HG03521 (cell line): ENCODE data around the gene LCN1.
"Not testable (repeated sequence)": the region's sequence is repeated elsewhere in the genome, so short reads cannot be mapped to it uniquely, and the experiment has no call there.

Experiments used
- ATAC-seq: cut with Tn5 transposase; IDR thresholded peaks from one replicate; pipeline ENCODE4 v1.9.1; 2021; ENCODE audit warnings: mild to moderate bottlenecking, moderate library complexity; ENCODE audit not compliant: unreplicated experiment

LCN1 gene

DNA sequence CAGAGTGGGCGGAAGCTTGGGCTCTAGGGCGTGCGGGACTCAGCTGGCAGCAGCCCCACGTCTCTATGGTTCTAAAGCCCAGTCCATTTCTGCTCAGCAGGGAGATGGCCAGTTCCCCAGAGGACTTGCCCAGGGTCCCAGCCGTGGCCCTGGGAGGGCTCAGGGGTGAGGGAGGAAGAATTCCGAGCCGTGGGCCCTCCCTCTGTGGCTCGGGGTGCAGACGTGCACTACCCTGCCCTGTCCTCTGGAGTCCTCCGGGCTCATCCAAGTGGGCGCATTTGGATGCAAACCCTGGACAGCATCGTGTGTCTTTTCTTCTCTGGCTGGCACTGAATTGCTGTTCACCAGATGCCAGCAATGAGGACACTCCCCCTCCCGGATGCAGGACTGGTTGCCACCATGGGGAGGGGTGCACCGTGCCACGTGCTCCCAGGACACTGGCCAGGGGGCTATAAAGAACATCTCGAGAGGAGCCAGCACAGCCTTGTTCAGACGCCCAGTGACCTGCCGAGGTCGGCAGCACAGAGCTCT, 24.5 kb downstream of the LCN1 start, which contains the start of gene OBP2A:
TSS of gene OBP2A (plus strand) at position 481 of the 531 bp plus-strand sequence. CDS start 55 bp downstream, outside the sequence.
- not testable (repeated sequence) for ATAC-seq

DNA sequence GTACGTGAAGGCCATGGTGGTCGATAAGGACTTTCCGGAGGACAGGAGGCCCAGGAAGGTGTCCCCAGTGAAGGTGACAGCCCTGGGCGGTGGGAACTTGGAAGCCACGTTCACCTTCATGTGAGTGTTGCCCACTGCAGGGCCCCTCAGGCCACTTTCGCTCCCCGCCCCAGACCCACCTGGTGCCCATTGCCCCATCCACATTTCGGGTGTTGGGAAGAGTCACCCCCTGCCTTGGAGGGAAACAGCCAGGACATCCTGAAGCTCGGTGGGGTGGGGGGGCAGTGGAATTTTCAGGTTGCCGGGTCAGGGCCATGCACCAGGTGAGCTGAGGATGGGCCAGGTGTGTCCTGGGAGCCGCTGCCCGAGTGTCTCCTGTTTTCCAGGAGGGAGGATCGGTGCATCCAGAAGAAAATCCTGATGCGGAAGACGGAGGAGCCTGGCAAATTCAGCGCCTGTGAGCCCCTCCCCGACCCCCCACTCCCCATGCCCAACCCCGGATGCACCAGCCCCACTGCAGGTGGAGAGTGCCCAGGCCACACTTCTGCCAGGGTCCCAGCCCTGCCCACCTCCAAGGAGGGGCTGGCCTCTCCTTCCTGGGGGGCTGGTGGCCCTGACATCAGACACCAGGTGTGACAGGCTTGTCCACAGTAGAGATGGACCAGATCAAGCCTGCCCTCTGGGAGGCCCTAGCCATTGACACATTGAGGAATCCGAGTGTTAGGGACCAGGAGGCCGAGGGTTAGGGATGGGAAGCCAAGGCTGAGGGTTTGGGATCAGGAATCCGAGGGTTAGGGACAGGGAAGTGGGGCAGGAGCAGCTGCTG, 25.8 kb downstream of the LCN1 start:
- not testable (repeated sequence) for ATAC-seq

DNA sequence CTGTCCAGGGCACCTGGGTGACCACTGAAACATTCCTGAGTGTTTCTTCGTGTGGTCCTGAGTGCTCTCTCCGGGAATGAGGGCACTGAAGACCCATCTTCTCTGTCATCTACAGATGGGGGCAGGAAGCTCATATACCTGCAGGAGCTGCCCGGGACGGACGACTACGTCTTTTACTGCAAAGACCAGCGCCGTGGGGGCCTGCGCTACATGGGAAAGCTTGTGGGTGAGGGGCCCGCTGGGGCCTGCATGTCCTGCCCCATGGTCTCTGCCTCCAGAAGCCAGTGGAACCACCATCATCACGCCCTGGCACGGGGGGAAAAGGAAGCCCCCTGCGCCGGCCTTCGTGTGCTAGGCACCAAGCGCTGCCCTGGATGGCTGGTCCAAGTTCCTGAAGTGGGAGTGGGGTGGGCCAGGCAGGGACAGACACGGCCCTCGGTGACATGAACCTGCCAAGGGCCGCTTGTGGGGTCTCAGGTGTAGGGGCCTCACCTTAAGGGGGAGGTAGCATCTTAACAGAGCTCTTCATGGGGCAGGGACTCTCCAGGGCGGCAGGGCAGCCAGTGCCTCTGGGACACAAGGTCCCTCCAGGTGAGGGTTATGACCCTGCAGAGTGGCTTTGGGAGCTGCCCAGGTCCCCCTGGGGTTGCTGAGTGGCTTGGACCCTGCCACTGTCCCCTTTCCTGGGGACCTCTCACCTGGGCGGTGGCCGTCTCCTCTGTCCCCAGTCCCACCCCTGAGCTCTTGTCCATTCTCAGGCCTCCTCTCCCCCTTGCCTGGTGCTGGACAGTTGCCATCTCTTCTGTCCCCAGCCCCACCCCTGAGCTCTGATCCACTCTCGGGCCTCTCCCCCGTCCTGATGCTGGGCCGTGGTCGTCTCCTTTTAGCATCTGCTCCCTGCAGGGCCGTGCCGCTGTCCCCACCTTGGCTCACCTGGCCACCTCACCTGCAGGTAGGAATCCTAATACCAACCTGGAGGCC, 26.8 kb downstream of the LCN1 start:
- ATAC-seq: no peak

DNA sequence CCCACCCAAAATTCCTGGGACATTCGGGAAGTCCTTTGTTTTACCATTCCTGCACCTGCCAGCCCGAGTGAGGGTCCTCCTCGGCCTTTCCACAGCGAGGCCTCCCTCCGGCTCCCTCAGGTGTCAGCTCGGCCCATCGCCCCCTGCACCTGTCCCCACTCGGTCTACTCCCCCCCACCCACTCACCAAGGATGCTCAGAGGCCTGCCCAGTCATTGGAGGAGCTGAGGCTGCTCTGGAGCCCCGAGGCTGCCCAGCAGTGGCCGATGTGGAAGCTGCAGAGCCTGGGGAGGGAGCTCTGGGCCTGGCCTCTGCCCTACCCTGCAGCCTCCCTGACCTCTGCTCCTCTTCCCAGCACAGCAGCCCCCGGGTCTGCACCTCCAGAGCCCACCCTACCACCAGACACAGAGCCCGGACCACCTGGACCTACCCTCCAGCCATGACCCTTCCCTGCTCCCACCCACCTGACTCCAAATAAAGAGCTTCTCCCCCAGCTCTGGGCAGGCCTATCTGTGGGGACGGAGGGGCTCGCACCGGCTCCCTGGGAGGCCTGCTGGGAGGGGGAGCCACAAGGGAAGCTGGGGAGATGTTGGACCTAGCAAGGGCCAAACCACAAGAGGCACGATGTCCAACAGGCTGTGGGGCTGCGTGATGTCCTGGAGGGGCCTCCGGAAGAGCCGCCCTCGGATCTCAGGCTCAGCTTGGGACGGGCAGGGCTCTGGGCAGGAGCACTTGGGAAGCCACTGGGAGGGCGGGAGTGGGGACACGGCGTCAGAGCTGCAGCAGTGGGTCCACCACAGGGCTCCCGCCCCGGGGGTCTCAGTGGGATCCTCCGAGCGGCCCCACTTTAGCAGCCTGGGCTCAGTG, 28.5 kb downstream of the LCN1 start:
- not testable (repeated sequence) for ATAC-seq

DNA sequence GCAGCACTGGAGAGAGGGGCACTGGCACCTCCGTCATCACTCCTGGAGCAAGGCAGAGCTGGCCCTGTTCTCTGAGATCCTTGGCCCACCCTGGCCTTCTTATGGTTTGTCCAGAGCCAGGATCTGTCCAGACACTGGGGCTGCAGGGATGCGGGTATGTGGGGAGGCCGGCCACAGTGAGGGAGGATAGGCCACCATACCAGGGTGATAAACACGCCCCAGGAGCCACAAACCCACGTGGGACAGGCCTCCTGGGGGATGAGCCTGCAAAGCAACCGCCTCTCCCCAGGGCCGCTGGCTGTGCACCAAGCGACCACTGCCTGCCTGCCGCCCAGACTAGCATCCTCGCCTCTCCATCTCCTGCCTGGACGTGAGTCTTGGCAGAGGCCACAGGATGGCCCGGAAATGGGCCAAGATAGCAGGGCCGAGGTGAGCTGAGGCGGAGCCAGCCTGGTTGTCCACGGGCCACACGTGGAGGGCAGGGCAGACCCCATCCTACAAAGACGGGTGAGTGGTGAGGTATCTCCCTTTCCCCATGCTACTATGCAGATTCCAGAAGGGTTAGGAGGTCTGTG, 29.2 kb downstream of the LCN1 start:
- ATAC-seq: no peak

DNA sequence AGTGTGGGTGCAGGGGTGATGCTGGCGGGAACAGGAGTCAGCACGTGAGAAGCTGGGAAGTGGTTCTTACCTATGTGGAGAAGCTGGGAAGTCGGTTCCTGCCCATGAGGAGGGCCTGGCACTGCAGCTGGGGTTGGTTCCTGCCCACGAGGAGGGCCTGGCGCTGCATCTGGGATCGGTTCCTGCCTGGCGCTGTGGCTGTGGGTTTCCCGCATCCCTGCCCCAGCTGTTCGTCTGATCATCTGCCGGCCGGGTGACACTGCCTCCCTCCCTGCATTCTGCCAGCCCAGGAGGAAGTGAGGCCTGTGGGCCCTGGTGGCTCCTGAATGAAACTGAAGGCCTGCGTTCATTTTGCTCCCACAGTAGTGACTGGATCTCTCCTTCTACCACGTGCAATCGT, 29.8 kb downstream of the LCN1 start:
- no peak for ATAC-seq

DNA sequence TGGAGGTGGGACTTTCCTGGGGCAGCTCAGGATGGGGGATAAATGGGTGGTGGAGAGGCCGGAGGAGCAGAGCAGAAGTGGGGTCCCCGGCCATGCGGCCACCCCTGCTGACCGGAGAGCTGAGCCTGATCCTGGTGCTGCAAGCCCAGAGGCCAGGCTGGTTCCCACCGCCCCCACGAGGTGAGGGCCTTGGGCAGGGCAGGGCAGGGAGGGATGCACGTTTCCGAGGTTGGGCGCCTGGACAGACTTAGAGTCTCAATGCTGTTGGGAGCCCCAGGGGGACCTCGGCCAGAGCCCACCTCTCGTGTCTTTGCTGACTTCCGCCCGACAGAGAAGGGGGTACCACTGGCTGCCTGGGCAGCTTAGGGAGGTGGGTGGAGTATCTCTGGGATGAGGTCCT, 30.2 kb downstream of the LCN1 start:
- no peak for ATAC-seq

DNA sequence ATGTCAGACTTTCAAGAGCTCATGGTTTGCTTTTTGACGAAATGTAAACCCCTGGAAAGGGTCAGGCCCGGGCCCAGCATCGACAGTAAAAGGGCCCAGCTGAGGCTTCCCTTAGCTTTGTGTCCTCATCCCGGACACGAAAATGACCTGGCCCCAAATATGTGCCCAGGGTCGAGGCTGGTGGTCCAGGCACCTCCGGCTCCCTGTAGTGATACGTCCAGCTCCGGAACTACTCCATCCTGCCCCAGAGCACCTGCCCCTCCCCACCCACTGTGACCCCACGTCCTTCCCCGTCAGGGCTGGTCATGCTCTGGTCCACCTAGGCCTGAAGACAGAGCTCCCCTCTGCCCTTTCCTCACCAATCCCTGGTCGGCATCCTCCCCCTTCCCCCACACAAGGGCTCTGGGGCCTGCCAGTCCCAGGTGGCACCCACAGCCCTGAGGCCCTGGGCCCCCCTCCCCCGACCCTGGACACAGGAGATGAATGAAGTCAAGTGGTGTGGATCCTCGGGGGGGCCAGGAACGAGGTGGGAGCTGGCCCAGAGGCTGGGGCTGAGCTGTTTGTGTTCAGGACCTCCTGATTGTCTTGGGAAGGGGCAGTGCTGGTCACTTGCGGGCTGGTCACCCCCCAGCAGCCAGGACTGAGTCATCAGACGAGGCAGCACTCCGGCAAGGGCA, 30.9 kb downstream of the LCN1 start:
- ATAC-seq: no peak

DNA sequence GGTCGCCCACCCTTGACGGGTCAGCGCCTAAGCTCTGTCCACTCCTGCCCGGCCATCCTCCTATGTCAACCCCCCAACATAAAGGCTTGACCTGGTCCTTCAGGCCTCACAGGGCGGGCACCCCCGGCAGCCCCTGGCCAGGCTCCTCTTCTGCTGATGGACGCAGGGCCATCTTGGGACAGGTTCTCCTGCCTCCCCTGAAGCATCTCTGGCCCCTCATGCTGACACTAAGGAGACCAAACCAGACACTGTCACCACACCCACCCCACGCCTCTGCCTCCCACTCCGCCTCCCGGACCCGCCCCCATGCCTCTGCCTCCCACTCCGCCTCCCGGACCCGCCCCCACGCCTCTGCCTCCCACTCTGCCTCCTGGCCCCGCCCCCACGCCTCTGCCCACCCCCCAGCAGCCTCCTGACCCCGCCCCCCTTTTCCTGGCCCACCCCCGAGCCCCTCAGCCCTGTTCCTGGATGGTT, 31.5 kb downstream of the LCN1 start:
- no peak for ATAC-seq

DNA sequence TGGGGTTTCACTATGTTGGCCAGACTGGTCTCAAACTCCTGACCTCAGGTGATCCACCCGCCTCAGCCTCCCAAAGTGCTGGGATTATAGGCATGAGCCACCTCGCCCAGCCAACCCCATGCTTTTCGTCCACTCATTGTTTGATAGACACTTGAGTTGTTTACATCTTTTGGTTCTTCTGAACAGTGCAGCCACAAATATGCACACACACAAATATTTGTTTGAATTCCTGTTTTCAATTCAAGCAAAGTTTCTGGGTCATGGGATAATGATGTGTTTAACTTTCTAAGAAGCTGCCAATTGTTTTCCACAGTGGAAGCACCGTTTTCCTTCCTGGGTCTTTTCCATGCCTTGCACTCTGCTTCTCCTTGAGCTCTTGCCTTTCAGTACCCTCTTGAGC, 33.5 kb downstream of the LCN1 start:
- no peak for ATAC-seq

DNA sequence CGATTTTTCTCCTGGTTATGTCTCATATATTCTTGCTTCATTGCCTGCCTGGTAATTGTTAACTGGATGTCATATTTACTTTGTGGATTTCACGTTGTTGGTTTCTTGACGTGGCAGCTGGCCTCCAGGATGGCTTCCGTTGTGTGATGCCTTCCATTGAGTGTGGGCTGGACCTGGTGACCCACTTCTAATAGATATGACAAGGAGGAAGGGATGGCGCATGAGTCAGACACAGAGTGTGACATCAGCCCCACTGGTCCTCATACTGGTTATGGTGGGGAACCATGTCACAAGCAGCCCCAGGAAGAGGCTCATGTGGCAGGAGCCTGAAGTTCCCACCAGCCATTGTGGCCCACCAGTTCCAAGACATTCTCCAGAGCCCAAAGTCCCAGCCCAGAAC, 34.0 kb downstream of the LCN1 start:
- ATAC-seq: no peak

DNA sequence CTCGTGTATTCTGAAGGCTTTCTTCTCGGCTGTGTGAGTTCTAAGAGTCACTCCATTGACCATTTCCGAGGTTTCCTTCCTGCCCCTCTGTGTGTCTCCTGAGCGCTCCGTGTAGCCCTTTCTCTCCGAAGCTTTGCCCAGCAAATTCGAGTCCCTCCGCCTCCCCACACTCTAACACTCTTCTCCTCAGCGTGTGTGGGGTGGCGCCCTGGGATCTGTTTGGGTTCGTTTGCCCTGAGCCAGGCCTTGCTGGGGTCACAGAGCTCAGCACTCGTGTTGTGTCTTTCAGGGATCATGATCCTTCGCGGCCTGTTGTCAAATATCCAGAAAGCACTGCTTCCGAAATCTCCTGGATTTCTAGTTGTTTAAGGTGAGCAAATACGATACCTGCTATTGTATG, 34.7 kb downstream of the LCN1 start:
- no peak for ATAC-seq

DNA sequence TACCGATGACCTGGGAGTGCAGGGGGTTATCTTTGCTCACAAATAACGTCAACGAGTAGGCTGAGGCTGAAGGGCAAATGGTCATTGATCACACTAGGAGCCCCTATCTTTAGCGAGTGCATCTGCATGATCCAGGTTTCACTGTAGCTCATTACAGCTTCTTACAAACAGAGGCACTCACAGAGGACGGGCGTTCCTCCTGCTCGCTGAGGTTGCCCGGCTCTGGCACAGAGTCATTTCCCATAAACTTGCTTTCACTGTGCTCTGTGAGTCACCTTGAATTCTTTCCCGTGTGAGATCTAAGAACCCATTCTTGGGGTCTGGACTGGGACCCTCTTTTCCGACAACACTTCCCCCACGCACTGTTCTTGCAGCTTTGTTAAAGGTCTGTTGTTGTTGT, 38.4 kb downstream of the LCN1 start:
- ATAC-seq: no peak

DNA sequence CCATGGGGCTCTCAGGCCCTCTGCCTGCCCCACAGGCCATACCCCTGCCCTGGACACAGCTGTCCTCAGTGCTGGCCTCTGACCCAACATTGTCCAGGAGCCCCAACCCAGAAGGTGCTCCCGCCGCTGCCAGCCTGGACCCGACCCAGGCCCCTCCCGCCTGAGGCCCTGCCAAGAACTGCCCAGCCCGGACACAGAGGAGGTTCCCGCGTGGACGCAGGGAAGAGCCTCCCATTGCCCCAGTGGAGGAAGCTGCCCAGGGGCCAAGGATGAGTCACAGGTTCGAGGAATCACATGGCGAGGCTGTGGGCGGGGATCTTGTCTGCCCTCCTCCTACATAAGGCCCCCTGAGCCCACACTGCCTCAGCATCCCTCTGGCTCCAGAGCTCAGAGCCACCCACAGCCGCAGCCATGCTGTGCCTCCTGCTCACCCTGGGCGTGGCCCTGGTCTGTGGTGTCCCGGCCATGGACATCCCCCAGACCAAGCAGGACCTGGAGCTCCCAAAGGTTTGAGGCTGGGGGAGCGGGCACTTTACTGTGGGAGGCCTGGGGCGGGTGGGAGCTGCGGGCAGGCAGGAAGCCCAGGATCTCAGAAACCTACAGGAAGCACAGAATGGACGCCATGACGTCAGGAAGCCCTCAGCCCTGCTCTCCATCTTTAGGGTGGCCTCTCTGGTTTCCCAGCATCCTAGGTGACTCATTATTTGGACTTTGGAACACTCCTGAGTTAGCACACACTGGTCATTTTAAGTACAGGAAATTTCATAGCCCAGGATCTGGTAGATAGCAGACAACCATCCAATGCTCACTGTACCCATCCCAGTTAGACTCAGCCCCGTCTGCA, 40.4 kb downstream of the LCN1 start, which contains the start of gene PAEP:
TSS of gene PAEP (plus strand) at position 366 of the 844 bp plus-strand sequence.
- no peak for ATAC-seq

DNA sequence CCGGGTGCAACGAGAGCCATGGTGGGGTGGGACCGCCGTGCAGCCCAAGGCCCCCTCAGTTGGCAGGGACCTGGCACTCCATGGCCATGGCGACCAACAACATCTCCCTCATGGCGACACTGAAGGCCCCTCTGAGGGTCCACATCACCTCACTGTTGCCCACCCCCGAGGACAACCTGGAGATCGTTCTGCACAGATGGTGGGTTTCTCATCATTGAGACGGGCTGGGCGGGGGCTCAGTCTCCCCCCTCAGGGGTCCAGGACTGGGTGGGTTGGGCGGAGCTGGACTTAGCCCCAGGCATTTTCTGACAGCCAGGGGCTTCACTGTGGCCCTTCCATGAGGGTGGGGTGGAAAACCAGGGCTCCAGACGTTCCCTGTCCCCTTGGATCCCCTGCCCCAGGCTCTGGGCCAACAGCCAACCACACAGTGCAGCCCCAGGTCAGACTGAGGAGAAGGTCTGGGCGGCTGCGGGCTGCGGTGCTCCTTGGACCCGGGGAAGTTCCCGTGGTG, 41.0 kb downstream of the LCN1 start:
- no peak for ATAC-seq

DNA sequence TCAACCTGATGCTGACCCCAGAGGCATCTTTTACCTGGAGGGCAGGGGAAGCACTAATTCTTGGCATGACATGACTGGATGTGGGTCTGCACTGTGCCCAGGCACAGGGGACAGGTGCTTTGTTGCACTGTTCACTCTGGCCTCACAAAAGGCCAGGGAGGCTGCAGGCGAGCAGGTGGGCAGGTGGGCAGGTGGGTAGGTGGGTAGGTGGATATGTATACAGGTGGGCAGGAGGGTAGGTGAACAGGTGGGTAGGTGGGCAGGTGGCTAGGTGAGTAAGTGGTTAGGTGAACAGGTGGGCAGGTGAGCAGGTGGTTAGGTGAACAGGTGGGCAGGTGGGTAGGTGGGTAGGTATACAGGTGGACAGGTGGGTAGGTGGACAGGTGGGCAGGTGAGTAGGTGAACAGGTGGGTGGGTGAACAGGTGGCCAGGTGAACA, 41.8 kb downstream of the LCN1 start:
- ATAC-seq: no peak

DNA sequence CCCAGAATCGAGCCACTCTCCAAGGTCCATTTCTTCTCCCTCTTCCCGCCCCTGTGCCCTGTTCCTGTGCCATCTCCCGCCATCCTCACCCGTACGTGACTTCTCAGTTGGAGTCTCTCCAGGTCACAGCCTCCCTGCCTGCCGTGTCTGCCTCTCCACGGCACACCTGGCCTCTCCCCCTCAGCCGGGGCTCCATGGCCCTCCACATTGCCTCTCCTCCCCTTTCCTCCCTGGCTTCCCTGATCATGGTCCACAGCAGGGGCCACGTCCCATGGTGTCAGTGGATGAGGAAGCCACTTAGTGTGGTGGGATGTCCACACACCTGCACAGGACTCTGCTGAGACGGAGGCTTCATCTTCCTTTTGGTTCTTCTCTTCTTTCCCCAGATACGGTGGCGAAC, 42.6 kb downstream of the LCN1 start:
- ATAC-seq: no peak

DNA sequence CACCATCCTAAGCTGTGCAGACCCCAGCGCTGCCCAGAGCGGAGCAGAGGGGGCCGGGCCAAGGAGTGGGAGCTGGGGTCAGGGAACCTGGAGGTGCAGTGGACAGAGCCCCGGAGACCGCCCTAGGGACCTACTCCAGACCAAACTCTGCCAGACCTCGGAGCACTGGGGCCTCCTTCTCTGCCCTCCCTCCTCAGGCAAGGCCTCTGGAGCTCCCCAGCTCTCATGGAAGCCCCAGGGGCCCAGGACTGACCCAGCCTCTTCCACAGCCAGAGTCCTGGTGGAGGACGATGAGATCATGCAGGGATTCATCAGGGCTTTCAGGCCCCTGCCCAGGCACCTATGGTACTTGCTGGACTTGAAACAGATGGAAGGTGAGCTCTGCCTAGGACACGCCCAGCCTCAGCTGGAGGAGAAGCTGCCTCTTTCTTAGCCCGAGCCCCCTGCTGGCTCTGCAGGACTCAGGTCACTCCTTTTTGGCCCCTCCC, 43.9 kb downstream of the LCN1 start:
- ATAC-seq: no peak
